ENCODE measurements around the gene RAD51B.

DNA sequence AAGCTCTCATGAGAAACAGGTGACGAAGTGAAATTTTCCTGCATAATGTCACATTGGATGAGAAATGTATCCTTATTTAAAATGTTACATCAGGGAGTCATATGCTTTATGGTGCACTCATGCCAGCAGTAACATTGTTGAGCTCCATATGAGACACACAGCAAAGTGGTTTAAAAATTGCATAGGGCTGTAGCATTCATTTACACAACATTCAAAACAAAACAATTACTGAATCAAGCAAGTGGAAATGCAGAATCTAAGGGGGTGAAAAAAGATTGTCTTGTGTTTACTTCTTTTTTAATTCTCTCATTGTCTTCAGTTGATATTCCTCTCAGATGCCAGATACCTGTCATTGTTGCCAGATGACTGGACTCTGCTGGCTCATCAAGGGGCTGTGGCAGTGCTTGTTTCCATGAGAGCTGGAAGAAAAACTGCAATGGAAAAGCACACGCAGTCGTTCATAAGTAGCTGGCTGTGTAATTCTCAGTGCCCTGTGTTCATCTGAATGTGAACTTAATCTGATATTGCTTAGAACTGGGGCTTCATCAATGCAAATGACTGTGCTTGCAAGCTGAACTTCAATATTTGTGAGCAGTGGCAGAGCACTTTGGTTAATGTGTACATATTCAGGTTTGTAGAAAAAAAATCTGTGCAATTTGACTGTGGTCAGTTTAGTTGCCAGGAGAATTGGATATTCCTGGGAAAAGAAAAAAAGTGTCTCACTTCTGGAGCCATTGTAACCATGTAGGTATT, 305.6 kb downstream of the RAD51B start:
- TF ChIP-seq, protein P1, sequence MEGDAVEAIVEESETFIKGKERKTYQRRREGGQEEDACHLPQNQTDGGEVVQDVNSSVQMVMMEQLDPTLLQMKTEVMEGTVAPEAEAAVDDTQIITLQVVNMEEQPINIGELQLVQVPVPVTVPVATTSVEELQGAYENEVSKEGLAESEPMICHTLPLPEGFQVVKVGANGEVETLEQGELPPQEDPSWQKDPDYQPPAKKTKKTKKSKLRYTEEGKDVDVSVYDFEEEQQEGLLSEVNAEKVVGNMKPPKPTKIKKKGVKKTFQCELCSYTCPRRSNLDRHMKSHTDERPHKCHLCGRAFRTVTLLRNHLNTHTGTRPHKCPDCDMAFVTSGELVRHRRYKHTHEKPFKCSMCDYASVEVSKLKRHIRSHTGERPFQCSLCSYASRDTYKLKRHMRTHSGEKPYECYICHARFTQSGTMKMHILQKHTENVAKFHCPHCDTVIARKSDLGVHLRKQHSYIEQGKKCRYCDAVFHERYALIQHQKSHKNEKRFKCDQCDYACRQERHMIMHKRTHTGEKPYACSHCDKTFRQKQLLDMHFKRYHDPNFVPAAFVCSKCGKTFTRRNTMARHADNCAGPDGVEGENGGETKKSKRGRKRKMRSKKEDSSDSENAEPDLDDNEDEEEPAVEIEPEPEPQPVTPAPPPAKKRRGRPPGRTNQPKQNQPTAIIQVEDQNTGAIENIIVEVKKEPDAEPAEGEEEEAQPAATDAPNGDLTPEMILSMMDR (IDR thresholded peaks at IDR 0.05): no peak
- TF ChIP-seq EP300 (IDR thresholded peaks at IDR 0.05) (no peak), POLR2A (IDR thresholded peaks at IDR 0.05) (no peak)

All from ovary (tissue), 3 donors.